GM18909 (cell line): ENCODE results near the gene EEF1AKMT1.
A peak's percentile ranks its signal among the peaks of the same experiment; 100 is the strongest.

Source experiments
- ATAC-seq: cut with Tn5 transposase; IDR thresholded peaks from one replicate; pipeline ENCODE4 v1.9.1; 2021; ENCODE audit warnings: mild to moderate bottlenecking; ENCODE audit not compliant: unreplicated experiment, poor library complexity

EEF1AKMT1 gene

GRCh38 chr13:20721058-20721453 lies 52.7 kb downstream of the EEF1AKMT1 start:
- no peak for ATAC-seq

- no peak for ATAC-seq
Measured at GRCh38 chr13:20720499-20720898, 53.3 kb downstream of the EEF1AKMT1 start.

DNA sequence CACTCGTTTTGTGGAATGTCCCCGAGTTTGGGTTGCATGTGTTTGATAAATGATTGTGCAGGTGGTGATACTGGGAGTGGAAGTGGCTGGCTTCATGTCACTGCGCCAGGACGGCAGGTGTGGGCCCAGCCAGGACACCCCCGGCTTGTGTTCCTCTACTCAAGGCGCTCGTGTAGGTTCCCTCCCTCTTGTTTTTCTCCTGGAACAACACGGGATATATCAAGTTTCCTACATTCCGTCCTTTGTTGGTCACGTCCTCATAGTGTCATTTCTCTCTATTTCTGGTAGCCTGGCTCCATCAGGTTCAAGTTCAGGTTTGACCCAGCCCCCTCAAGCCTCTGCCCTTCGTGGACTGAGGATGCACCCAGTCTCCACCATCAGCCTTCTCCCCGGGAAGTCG lies 54.0 kb downstream of the EEF1AKMT1 start:
- no peak for ATAC-seq

DNA sequence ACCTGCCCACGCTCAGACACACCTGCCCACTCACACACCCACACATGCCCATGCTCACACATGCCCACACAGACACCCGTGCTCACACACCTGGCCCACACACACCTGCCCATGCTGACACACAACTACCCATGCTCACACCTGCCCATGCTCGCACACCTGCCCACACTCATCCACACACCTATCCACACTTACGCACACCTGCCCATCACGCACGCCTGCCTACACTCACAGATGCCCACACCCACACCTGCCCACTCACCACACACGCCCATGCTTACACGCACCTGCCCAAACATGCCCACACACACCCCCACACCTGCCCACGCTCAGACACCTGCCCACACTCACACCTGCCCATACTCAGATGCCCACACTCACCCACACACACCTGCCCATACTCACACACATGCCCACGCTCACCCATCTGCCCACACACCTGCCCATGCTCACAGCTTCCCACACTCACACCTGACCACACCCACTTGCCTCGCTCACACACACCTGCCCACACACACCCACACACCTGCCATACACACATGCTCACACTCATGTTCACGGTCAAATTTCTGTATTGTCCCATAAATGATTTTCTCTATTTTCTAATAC lies 54.7 kb downstream of the EEF1AKMT1 start:
- no peak for ATAC-seq

DNA sequence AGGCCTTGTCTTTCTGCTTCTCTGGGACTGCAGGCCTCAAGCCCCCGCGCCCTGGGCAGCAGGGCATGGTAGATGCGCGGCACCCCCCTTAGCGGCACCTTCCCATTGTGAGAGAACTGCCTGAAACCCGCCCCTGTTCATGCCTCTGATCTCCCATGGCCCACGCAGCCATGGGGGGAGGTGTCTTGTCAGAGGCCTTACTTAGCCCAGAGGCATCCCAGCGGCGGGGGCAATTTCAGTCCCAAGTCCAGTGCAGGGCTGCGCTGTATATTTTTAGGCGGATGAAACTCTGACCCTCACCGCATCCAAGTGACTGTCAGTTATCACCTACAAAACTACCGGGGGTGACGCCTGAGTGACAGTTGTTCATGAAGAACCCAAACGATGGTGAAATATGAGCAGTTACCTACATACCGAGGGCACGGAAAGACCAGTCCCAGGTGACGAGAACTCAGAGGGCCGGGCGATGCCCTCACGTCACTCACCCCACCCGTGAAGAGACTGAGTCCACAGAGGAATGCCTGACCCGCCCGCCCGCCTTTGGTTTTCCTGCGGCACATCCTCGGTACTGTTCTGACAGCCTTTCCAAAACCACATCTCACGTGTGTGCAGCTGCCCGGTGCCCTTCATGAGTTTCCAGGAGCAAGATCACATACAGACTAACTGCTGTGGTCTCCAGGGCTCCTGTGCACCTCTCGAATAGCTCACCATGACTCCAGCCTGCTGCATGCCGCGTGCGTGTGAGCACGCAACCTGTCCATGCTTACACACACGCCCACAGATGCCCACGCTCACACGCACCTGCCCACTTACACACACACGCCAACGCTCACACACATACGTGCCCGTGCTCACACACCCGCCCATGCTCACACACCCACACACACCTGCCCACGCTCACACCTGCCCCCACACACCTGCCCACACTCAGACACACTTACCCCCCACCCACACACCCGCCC lies 55.9 kb downstream of the EEF1AKMT1 start:
- no peak for ATAC-seq

DNA sequence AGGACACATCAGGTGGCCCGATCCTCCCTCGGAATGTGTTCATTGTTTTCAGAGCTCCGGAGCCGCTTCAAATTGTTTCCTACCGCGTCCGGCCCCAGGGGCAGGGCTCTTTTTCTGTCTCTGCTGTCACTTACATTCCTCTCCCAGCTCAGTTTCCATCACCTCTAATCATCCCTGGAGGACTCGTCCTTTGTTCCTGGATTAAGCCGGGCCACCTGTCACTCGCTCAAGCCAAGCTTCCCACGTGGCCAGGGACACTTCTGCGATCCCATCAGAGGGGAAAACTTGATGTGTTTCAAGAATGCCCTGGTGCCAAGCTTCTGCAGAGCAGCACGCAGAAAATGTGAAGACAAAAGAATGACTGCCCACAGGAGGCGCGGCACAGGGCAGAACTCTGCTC lies 56.8 kb downstream of the EEF1AKMT1 start:
- ATAC-seq, result no peak

GRCh38 chr13:20715330-20715712 lies 58.4 kb downstream of the EEF1AKMT1 start:
- ATAC-seq, result no peak

- ATAC-seq, result no peak
Measured at GRCh38 chr13:20714563-20715329, 59.0 kb downstream of the EEF1AKMT1 start.

- no peak for ATAC-seq
Measured at GRCh38 chr13:20714161-20714560, 59.6 kb downstream of the EEF1AKMT1 start.

- no peak for ATAC-seq
Measured at GRCh38 chr13:20713751-20714150, 60.0 kb downstream of the EEF1AKMT1 start.

DNA sequence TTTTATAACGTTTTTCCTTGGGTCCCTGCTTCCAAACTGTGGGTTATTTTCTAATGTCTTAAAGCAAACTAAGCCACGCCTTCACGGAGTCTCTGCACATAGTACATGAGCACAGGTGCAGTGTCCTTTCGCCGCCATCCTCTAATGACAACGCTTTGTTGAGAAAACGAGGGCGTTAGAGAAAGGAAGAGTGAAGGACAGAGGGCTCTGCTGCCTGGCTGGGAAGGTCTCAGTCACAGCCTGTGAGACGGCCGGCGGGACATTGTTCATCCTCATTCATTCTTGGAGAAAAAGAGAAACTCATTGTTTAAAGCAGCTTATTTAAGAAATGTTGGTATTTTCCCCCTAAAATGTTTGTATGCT lies 60.8 kb downstream of the EEF1AKMT1 start:
- no peak for ATAC-seq

DNA sequence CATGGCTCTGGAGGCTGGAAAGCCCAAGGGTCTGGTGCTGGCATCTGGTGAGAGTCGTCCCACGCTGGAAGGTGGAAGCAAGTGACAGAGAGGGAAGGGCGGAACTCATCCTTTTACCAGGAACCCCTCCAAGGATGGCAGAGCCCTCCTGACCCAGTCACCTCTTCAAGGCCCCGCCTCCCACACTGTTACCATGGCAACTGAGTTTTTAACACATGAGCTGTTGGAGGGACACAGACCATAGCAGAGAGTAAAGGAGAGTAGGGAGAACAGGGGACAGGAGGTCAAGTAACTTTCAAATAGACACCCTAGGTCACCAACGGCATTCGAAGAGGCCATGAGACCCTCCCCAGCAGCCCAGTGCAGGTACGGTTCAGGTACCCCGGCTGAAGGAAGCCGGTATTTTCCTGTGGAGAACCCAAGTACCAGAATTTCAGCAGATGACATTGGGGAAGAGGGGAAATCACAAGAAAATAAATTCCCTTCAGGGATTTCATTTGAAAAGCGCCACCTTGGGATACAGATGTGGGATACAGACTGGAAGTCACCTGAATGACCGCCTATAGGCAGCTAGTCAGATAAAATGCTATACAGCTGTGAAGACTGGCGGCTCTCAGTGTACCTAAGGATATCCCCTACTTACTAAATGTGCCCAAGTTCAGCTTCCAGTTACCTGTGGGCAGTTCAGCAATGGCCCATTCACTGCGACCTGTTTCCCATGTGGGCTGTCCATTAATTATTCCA lies 62.3 kb downstream of the EEF1AKMT1 start:
- no peak for ATAC-seq

DNA sequence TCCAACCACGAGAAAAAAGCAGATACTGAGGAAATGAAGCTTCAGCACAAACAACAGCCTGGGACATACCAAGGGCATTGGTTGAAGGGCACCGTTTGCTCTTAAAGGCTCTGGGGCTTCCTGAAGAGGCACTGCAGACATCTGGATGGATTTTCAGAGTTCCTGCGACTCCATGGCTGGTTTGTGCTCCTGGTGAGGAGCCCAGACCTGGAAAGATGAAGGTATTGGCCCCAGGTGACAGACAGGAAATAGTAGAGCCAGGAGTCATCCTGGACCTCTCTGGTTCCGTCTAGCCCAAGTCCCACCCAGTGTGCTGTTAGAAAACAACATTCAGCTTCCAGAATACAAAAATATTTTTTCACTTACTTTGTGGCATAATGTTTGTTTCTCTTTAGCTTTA lies 64.0 kb downstream of the EEF1AKMT1 start:
- no peak for ATAC-seq

- ATAC-seq, result no peak
Measured at GRCh38 chr13:20709369-20709768, 64.4 kb downstream of the EEF1AKMT1 start.

GRCh38 chr13:20708216-20708615 lies 65.5 kb downstream of the EEF1AKMT1 start:
- no peak for ATAC-seq

DNA sequence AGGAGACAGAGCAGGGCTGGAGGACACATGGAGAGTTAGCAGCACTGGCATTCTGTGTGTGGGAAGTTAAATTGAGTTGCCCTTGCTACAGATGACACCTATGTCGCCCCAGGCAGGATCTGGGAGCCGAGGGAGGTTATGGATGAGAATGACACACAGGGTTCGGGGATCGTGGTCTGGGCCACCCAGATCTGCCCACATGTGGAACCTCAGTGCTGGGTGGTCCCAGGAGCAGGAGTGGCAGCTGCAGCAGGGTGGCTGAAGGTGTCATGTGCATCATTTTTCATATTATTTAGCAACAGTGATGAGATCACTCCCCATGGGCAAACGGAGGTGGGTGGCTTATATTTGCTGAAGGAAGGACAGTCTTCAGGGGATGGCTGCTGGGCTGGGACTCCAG lies 67.1 kb downstream of the EEF1AKMT1 start:
- ATAC-seq, result no peak

DNA sequence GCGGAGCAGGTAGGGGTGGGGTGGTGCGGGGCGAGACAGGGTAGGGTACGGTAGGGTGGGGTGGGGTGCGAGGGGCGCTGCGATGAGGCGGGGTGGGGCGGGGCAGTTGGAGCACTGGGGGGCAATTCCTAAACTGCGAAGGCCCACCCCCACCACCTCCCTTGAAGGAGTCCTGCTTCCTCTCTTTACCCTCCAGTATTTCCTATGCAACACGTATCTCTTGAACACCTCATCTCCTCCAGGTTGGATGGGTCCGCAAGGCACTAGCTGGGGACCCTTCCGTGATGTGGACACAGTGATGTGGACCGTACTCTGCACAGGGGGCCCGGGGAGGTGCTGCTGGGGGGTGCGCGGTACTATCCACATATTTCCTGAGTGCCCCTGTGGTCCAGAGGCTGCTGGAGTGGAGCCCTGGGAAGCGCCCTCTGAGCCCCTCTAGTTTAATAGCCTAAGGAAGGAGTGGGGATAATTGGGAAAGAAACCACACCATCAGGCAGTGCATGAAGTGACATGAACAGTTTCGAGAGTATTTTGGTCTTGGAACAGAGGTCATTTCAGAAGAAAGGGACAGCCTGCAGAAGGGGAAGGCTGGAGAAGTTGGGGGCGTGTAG lies 69.2 kb downstream of the EEF1AKMT1 start:
- ATAC-seq, result no peak

- peak; percentile 90 for ATAC-seq
Measured at GRCh38 chr13:20703780-20704458, 69.8 kb downstream of the EEF1AKMT1 start.
